HG03439 (cell line): ENCODE results near the gene HIGD2A.

ENCODE experiments used
- ATAC-seq: cut with Tn5 transposase; IDR thresholded peaks from one replicate; pipeline ENCODE4 v1.9.1; 2021; ENCODE audit warnings: mild to moderate bottlenecking, moderate library complexity; ENCODE audit not compliant: unreplicated experiment

Gene HIGD2A

DNA sequence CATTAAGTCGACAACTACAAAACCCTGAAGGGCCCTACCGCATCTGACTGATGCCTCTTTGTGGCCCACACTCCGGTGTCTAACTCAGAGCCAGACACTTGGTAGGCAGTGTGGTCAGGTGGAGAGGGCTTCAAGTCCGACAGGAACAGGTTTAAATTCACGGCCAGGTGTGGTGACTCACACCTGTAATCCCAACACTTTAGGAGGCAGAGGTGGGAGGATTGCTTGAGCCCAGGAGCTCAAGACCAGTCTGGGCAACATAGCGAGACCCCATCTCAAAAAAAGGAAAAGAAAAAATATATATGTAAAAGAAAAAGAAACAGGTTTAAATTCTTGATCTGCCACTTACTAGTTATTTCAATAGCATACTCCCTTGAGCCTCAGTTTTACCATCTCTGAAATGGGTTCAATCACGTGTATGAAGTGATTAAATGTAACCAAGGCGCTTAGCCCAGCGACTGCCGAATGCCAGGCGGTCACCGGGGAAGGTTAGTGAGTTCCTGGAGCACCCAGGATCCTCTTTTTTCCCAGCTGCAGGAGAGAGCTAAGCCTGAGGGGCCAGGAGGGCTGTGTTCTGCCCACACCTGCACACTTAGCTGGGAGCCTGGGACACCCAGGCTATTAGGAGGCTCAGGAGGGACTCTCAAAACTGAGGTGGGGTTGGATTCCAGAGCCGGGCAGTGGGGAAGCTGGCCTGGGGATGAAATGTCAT is 26.8 kb downstream of the HIGD2A start:
- ATAC-seq, result no peak

DNA sequence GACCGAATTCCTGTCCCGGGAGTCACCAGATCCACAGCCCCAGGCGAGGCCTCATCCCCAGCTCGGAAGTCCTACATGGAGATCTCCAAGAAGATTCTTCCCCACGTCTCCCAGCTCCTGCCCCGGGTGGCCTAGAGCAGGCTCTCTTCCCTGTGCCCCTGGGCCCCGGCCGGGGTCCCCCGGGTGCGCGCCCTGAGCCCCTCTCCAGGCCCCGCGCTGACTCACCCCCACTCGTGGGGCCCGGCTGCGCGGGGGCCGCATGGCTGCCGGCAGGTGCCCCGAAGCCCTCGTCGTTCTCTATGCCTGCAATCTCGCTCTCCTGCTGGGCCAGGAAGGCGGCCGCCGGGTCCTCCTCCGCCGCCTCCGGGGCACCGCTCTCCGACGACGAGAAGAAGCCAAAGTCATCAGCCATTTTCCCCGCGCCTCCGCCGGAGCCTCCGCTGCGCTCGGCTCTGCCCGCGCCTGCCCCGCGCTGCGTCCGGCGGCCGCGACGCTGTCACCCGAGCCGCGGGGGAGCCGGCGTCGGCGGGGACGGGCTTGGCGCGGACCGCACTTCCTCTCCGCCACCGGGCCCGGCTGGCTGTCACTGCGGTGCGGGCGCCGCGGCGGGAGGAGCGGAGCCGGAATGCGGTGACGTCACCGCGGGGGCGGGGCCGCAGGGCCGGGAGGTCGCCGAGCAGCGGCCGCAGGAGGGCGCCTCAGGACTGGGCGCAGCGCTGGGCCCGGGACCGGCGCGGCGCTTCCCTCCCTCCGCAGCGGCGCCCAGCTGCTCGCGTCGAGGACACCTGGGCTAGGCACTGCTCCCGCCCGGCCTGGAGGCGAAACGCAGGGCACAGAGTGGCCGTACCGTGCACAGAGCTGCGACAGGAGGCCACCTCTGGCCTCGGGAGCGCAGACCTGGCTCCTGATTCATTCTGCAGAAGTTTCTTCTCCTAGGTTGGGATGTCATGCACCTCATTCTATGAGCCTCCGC is 27.7 kb downstream of the HIGD2A start, which contains the start of gene CLTB:
Gene CLTB (minus strand): TSS at position 588 of the 973 bp plus-strand sequence. CDS start 176 bp downstream, at position 412.
- ATAC-seq, result peak; percentile 81

DNA sequence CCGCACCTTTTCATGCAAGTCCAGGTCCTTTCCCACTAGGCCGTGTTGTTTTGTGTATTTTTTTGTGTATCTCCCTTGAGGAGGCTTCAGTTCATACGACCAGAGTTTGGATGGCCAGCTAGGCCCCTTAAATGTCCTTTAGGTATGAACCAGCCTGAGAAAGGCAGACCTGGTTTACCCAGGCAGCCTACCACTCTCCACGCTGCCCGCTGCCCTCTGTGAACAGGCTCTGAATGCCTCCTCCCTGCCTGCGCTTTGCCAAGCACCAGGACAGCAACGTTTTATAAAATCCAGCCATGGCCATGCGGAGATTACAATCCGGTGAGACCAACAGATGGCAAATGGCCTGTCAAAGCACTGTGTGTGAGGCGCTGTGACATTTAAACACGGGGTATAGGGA is 28.4 kb downstream of the HIGD2A start:
- no peak for ATAC-seq

DNA sequence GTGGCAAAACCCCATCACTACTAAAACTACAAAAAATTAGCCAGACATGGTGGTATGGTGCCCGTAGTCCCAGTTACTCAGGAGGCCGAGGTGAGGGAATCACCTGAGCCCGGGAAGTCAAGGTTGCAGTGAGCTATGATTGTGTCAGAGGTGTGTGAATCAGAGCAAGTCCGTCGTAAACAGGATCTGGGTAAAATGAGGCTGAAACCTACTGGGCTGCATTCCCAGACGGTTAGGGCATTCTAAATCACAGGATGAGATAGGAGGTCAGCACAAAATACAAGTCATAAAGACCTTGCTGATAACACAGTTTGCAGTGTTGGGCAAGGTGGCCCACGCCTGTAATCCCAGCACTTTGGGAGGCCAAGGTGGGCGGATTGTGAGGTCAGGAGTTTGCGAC is 29.7 kb downstream of the HIGD2A start:
- ATAC-seq, result no peak

DNA sequence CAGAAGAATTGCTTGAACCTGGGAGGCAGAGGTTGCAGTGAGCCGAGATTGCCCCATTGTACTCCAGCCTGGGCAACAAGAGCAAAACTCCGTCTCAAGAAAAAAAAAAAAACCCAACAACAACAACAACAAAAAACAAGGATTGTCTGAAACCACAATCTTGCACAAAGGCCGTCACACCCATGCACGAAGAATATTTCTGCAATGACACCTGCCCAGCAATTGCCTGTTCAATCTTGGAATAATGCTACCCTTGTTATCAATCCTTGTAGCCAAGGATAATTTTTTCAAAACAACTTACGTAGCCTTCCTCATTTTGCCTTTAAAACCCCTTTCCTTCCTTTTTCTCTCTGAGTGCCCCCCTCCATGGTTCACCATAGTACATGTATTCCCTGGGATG is 31.5 kb downstream of the HIGD2A start:
- ATAC-seq, result no peak

DNA sequence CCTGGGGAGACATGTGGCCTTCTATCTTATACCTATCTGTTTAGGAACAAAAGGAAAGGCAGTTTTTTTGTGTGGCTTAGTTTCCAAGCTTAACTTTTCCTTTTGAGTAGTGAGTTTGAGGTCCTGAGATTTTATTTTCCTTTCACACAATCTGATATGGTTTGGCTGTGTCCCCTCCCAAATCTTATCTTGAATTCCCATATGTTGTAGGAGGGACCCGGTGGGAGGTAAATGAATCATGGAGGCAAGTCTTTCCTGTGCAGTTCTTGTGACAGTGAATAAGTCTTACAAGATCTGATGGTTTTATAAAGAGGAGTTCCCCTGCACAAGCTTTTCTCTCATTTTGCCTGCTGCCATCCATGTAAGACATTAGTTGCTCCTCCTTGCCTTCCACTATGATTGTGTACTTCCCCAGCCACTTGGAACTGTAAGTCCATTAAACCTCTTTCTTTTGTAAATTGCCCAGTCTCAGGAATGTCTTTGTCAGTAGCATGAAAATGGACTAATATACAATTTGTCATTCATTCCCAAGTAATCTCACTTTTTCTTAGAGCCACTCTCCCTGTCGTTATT is 32.5 kb downstream of the HIGD2A start:
- no peak for ATAC-seq

DNA sequence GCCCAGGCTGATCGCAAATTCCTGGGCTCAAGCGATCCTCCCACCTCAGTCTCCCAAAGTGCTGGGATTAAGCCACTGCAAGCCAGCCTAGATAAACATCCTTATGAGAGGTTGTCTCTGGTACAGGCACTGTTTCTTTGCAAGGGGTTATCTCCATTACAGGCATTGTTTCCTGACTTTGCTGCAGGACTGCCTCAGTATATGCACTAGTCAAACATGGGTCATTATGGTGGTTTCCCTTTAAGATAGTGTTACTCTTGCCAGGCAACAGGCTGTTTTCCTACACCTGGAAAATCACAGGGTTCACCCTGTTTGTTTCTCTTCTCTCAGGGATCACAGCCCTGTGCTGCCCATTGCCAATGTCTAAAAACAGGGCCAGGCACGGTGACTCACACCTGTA is 35.6 kb downstream of the HIGD2A start:
- ATAC-seq, result no peak

DNA sequence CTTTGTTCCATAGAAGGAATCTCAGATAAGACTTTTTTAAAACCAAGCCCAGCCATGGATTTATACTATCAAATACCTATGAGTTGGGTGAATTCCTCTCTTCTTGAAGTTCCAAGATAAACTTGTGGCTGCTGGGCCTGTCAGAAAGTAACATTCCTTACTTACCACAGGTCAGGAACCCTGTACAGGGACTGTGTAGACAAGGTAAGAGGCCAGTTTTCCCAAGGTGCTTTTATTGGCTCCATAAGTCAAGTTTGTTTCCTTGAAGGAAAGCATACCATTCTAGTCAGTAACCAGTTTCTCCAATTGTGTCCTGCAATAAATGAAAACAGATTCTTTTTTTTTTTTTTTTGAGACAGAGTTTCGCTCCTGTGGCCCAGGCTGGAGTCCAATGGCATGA is 36.6 kb downstream of the HIGD2A start:
- ATAC-seq, result no peak

DNA sequence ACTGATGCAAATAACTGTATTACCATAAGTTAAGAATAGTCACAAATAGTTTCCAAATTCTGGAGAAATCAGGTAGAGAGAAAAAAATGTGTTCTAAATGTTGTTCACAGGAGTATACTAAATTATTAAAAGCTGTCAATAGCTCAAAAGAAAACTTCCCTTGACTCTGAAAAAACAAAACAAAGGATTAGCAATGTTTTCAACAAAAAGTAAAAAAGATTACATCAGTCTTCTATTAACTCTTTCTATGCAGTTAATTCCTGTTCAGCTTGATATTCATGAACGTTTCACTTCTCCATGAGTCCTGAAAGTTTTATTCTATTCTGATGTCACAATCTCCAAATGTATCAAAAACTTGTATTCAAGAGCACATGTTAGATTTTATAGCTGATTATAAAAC is 37.2 kb downstream of the HIGD2A start:
- no peak for ATAC-seq

DNA sequence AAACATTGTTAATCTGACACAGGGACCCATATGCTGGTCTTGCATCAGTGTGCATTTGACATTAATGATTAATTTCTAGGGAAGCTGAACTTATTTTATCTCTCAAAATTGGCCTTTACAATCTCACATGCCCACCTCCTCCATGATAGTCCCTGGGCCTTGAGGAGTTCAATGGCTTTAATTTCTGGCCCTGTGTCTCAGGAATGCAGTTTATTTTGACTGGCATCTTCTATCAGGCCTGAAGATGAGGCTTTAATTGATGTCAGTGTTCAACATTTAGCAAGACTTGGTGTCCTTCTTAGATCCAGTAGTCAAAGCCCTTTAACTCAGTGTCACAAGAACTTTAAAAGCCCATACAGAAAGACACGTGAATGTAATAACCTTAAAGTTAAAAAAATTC is 38.3 kb downstream of the HIGD2A start:
- no peak for ATAC-seq

DNA sequence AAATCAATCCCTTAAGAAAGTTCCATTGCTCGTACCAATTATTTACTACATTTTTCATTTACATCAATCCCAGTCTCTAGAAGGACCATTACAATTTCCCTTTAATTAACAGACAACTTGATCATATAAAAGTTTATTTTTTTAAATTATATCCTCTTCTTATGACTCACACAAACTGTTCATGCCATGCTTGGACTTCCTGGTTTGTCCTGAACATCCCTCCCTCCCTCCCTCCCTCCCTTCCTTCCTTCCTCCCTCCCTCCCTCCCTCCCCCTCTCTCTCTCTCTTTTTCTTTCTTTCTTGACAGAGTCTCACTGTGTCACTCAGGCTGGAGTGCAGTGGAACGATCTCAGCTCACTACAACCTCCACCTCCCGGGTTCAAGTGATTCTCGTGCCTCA is 39.4 kb downstream of the HIGD2A start:
- ATAC-seq, result no peak

DNA sequence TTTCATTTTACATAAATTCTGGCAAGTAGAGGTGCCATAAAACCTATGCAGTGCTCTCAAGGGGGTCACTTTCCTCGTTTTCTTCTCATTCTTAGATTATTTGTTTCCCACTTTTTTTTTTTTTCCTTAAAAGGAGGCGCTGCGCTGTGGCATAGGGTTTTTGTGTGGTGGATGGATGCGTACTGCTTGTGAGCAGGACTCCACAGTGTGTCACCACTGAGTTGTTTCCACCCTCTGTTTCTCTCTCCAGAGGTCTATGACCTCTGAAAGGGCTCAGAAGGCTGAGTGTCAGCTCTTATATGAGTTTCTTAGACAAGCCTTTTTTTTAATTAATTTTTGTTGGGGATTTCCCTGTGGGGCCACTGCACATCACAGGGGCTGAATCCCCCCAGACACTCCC is 41.4 kb downstream of the HIGD2A start:
- no peak for ATAC-seq

DNA sequence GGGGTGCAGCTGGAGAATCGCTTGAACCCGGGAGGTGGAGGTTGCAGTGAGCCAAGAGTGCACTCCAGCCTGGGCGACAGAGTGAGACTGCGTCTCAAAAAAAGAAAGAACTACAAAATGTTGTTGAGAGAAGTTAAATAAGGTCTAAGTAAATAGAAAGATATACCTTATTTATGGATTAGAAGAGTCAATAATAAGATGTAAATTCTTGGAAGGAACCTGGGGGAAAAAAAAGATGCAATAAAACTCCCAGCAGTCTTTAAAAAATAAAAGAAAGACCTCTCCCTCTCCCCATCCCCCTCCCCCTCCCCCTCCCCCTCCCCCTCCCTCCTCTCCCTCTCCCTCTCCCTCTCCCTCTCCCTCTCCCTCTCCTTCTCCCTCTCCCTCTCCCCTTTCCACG is 44.2 kb downstream of the HIGD2A start:
- no peak for ATAC-seq

DNA sequence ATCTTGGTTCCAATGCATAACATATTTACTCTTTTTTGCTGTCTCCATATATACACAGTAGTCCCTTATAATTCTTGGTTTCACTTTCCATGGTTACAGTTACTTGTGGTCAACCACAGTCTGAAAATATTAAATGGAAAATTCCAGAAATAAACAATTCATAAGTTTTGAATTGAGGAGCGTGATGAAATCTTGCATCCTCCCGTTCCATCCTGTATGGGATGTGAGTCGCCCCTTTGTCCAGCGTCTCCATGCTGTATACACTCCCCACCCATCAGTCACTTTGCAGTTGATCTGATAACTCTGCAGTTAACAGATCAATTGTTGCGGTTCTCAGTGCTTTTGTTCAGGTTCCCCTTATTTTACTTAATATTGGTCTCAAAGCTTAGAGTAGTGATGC is 48.1 kb downstream of the HIGD2A start:
- ATAC-seq, result no peak

DNA sequence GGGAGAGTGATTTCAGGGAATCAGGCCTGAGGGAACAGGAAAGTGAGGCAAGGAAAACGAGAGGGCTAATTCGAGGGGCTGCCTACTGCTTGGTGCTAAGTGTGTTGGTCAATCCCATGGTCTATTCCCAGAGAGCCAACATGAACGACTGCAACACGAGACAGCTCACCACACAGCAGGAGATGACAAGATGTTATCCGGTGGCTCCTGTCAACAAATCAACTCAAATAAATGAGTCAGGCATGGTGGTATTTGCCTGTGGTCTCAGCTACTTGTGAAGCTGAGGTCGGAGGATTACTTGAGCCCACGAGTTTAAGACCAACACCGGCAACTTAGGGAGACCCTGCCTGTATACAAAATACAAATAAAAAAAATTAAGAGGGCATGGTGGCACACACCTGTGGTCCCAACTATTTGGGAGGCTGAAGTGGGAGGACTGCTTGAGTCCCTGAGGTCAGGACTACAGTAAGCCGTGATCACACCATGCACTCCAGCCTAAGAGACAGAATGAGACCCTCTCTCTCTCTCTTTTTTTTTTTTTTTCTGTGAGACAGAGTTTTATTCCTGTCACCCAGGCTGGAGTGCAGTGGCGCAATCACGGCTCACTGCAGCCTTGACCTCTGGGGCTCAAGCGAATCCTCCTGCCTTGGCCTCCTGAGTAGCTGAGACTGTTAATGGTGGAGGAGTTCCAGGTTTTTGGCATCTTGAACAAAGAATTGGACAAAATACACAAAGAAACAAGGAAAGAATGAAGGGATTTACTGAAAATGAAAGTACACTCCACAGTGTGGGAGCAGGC is 50.6 kb downstream of the HIGD2A start:
- ATAC-seq, result no peak
